GM18519 (cell line): ENCODE data around the gene PLCB3.
"Not testable (repeated sequence)": the region's sequence is repeated elsewhere in the genome, so short reads cannot be mapped to it uniquely, and the experiment has no call there.

Experiments
- ATAC-seq: cut with Tn5 transposase; IDR thresholded peaks from one replicate; pipeline ENCODE4 v1.9.1; 2021; ENCODE audit warnings: mild to moderate bottlenecking, moderate library complexity; ENCODE audit not compliant: unreplicated experiment, low FRiP score

The PLCB3 gene

GRCh38 chr11:64297699-64298358 lies 46.5 kb downstream of the PLCB3 start:
- ATAC-seq = no peak

DNA sequence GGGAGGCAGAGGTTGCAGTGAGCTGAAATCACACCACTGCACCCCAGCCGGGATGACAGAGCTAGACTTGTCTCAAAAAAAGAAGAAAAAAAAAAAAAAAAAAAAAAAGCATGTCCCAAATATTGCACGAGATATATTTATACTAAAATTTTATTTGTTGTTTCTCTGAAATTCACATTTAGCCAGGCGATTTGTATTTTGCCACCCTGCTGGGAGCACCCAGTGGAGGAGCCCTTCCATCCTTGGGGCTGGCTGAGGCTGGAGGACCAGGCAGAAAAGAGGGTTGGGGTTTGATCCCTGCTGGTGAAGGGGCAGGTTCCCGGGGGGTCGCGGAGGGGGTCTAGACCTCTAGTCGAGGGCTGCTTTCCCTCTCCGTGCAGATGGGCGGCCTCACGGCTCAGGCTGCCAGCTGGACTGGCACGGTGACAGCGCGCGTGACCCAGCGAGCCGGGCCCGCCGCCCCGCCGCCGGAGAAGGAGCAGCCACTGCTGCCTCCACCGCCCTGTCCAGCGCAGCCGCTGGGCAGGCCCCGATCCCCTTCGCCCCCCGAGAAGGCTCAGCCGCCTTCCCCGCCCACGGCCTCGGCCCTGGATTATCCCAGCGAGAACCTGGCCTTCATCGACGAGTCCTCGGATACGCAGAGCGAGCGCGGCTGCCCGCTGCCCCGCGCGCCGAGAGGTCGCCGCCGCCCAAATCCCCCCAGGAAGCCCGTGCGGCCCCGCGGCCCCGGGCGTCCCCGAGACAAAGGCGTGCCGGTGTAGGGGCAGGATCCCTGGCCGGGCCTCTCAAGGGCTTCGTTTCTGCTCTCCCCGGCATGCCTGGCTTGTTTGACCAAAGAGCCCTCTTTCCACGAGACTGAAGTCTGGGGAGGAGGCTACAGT lies 47.9 kb downstream of the PLCB3 start:
- ATAC-seq = no peak

GRCh38 chr11:64299847-64300648 lies 48.7 kb downstream of the PLCB3 start, which contains the start of gene CATSPERZ:
Gene CATSPERZ, plus strand, starts transcription at chr11:64300358. Its CDS starts 53 bp downstream, at chr11:64300411.
- no peak for ATAC-seq

DNA sequence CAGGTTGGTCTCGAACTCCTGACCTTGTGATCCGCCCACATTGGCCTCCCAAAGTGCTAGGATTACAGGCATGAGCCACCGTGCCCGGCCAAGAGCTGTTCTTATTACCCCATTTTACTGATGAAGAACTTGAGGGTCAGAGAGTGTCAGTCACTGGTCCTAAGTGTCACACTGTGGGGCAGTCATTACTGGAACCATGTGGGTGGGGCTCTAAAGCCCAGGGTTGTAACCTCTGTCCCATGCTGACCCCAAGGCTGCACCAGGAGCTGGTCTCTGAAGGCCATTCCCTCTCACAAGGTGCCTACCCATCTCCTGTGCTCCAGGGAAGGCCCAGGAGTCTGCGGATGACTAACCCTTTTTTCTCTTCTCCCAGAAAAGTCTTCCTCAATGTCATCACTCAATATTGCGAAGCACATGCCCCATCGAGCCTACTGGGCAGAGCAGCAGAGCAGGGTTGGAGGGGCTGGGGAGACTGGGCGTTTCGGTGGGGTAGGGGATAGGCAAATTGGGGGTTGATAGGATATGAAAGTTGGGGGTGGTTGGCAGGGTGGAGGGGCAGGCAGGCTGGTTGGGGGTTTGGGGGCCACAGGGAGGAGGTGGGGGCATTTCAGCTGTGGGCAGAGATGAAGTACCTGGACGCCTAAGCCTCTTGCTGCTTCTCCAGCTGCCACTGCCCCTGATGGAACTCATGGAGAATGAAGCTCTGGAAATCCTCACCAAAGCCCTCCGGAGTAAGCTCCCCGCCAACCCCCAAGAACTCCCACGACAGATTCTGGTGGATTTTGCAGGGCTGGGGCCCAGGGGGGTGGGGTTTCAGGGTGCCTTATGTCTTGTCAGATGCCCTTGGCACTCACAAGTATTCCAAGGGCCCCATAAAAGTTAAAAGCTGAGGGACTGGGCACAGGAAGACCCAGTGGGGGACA lies 52.0 kb downstream of the PLCB3 start:
- ATAC-seq = no peak

- ATAC-seq = no peak
These were observed 52.6 kb downstream of the PLCB3 start for GRCh38 chr11:64304032-64304315.

GRCh38 chr11:64304316-64305072 lies 53.2 kb downstream of the PLCB3 start:
- peak; percentile 19 for ATAC-seq

DNA sequence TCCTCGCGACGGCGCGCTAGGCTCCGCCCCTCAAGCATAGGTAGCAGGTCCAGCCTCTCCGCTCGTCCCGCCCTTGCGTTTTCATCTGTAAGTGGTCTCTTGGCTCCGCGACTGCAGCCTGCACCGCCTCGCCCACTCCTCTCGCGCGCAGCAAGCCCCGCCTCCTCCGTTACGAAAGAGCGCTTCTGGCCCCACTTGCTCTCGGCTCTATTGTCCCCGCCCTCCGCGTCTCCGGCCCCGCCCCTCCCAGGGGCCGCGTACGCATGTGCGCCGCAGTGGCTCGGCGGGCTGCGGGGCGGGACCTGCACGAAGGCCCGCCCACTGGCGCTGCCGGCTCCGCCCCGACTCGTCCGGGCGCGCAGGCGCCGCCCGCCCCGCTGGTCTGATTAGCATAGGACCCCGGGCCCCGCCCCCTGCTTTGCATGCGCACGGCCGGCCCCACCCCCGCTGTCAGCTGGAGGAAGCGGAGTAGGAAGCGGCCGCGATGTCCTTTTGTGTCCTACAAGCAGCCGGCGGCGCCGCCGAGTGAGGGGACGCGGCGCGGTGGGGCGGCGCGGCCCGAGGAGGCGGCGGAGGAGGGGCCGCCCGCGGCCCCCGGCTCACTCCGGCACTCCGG lies 53.9 kb downstream of the PLCB3 start, which contains the start of gene ESRRA:
Gene ESRRA, plus strand, starts transcription at position 450 of the 616 bp plus-strand sequence. CDS start 1,656 bp downstream, outside the sequence.
- ATAC-seq = peak; percentile 53

DNA sequence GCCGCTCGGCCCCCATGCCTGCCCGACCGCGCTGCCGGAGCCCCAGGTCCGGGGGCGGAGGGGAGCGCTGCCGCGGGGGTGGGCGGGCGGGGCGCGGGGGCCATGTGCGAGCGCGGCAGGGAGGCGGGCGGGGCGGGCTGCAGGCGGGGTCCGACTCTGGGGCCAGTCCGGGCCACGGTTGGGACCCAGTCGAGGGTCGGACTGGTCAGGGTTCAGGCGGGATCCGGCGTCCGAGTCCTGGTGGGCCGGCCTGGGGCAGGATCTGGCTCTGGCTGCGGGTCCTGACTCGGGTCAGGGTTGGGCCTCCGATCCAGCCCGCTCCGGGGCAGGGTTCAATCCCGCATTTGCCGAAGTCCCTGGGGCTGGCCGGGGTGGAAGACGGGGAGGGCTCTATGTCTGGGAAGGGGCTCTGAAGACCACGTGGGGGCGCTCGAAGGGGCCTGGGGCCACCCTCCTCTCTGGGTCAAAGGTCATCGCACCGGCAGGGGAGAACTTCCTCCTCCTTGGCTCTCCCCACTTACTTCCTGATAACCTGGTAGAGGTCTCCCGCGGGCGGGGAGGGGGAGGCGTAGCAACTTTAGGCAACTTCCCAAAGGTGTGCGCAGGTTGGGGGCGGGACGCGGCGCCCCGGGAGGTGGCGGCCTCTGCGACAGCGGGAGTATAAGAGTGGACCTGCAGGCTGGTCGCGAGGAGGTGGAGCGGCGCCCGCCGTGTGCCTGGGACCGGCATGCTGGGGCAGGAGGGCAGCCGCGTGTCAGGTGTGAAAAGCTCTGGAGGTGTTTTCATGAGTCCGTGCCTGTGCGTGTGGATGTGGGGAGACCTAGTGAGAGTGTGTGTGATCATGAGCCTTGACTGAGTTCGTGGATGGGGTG lies 54.6 kb downstream of the PLCB3 start:
- ATAC-seq = no peak

DNA sequence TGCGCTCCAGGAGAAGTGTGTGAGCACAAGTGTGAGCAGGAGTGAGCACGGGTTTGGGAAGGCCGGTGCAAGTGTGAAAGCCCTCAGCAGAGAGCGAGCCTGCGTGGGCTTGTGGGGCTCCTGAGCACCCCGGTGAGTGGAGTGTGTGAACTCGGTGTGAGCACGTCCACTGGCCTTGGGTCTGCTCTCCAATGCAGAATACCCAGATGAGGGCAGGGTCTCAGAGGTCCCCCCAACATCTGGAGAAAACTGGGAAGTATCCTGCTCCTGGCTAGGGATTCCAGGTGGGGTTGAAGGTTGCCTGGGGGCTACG lies 55.2 kb downstream of the PLCB3 start:
- ATAC-seq = no peak

DNA sequence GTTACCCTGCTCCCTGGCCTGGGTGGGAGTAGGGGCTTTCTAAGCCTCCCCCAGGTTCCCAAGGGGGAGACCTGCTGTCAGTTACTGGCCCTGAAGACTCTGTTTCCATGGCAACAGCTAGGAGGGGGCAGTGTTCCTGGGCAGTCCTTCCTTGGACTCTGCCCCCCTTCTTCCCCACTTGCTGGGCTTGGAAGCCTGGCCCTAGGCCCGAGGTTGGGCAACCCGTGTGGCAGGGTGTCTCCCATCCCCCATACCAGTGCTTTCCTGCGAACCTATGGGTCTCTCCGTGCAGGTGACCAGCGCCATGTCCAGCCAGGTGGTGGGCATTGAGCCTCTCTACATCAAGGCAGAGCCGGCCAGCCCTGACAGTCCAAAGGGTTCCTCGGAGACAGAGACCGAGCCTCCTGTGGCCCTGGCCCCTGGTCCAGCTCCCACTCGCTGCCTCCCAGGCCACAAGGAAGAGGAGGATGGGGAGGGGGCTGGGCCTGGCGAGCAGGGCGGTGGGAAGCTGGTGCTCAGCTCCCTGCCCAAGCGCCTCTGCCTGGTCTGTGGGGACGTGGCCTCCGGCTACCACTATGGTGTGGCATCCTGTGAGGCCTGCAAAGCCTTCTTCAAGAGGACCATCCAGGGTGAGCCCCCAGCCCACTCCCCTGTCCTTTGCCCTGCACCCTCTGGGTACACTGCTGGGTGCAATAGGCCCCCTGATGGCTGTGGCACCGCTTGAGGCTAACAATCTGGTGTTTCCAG lies 55.7 kb downstream of the PLCB3 start:
- no peak for ATAC-seq

- ATAC-seq = not testable (repeated sequence)
These were observed 56.5 kb downstream of the PLCB3 start for GRCh38 chr11:64307795-64308194.

GRCh38 chr11:64312947-64313346 lies 61.6 kb downstream of the PLCB3 start:
- ATAC-seq = no peak

DNA sequence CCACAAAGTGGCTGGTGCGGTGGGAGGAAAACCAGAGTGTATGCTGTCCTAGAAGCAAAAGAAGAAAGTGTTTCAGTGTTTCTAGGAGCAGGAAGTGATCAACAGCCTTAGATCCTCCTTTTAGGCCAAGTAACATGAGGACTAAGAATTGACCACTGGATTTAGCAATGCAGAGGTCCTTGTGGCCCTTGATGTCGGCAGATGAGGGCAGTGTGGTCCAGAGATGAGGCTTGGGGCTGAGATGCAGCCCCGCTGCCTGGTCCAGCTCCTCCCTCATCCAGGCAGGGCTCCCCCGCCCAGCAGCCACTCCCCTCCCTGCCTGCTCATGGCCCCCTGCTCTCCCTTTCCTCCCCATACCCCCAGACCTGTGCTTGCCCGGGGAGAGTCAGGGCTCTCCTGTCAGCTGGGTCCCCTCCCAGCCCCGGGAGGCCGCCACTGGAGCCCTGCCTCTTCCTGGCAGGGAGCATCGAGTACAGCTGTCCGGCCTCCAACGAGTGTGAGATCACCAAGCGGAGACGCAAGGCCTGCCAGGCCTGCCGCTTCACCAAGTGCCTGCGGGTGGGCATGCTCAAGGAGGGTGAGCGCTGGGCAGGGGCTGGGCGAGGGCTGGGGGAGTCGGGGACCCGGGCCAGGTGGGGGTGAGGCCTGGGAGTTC lies 62.3 kb downstream of the PLCB3 start:
- no peak for ATAC-seq

DNA sequence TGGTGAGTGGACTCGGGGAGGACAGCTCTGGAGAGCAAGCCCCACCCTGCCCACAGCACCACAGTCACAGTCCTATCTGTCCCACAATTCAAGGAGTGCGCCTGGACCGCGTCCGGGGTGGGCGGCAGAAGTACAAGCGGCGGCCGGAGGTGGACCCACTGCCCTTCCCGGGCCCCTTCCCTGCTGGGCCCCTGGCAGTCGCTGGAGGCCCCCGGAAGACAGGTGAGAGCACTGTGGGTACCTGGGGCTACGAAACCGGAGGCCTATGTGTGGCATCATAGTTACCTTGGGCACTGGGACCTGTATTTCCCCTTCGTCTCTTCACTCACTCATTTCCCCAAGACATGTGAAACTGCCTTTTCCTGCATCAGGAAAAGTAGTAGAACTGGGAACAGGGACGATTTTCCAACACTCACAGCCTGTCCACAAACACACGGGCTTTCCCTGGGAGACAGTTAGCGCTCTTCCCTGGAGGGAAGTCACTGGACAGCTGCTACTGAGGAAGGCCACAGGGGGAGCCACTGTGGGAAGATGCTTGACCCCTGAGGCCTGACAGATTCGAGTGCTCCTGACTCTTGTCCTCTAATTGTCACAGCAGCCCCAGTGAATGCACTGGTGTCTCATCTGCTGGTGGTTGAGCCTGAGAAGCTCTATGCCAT lies 62.9 kb downstream of the PLCB3 start:
- no peak for ATAC-seq

DNA sequence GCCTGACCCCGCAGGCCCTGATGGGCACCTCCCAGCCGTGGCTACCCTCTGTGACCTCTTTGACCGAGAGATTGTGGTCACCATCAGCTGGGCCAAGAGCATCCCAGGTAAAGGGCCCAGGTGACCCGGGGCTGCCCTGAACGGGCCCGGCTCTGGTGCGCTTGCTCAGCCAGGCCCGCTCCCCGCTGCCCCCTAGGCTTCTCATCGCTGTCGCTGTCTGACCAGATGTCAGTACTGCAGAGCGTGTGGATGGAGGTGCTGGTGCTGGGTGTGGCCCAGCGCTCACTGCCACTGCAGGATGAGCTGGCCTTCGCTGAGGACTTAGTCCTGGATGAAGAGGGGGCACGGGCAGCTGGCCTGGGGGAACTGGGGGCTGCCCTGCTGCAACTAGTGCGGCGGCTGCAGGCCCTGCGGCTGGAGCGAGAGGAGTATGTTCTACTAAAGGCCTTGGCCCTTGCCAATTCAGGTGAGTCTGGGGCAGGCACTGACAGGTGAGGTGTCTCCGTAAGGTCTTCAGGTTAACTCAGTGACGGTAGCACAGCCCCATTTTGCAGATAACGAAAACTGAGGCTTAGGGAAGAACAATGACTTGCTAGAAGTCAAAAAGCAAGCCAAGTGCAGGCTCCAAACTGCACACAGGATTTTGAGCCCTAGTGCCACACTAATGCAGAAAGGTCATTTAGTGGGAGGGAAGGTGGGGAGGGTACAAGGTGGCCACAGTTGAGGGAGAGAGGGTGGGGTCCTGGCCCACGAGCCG lies 63.7 kb downstream of the PLCB3 start:
- no peak for ATAC-seq
